Activated B cell treated with CpG ODN at 0.5 μM for 24 hours (primary cell): Measurements from ENCODE around the gene UGT1A5. TPM values are rescaled to one million over a fixed set of nuclear protein-coding genes. Genes with fewer than 3 reads are reported as not detected.

Source experiments
- ATAC-seq: fragments of 200-7000 bp; cut with Tn5 transposase; one replicate; pipeline ENCODE4 v1.10.0; 2021; ENCODE audit warnings: low read depth, mild to moderate bottlenecking, moderate library complexity
- CTCF ChIA-PET: fragments of 350-600 bp; sonication (Branson Sonifier 250); formaldehyde crosslinking; loops from one replicate; lab custom pipeline; 2021; ENCODE audit warnings: antibody characterized with exemption; lab: Charles Lee
- POLR2A ChIA-PET: fragments of 350-600 bp; sonication (Branson Sonifier 250); formaldehyde crosslinking; loops from one replicate; lab custom pipeline; 2021; ENCODE audit warnings: antibody characterized with exemption; lab: Charles Lee
- DNase-seq: peaks from one replicate; pipeline ENCODE4 v3.0.0; 2022
- H3K27ac Mint-ChIP-seq: one replicate; pipeline ENCODE4 v1.8.0; 2020; ENCODE audit warnings: mixed read lengths
- H3K27me3 Mint-ChIP-seq: one replicate; pipeline ENCODE4 v1.8.0; 2021; ENCODE audit warnings: mixed read lengths
- H3K36me3 Mint-ChIP-seq: one replicate; pipeline ENCODE4 v1.8.0; 2021; ENCODE audit warnings: low read depth, mixed read lengths
- H3K4me1 Mint-ChIP-seq: one replicate; pipeline ENCODE4 v1.8.0; 2021; ENCODE audit warnings: mixed read lengths
- H3K4me3 Mint-ChIP-seq: one replicate; pipeline ENCODE4 v1.8.0; 2020; ENCODE audit warnings: mild to moderate bottlenecking, mixed read lengths
- H3K9me3 Mint-ChIP-seq: one replicate; pipeline ENCODE4 v1.8.0; 2020; ENCODE audit warnings: mixed read lengths
- intact Hi-C: fragments of 100-400 bp; cut with micrococcal nuclease; formaldehyde crosslinking; loops from one replicate; pipeline ENCODE4 v1.15.1; 2024
- total RNA-seq: library from RNA; stranded (reverse); gene quantifications from 2 replicates; pipeline ENCODE4 v1.2.3, GENCODE V29; 2022
- TF ChIP-seq, protein P1 (sequence below): fragments of 200-600 bp; IDR thresholded peaks from one replicate; pipeline ENCODE4 v1.8.0; 2022; ENCODE audit warnings: antibody characterized with exemption, mild to moderate bottlenecking

Gene UGT1A5
- total RNA-seq, 1 donor from 2014 or later: not detected

DNA sequence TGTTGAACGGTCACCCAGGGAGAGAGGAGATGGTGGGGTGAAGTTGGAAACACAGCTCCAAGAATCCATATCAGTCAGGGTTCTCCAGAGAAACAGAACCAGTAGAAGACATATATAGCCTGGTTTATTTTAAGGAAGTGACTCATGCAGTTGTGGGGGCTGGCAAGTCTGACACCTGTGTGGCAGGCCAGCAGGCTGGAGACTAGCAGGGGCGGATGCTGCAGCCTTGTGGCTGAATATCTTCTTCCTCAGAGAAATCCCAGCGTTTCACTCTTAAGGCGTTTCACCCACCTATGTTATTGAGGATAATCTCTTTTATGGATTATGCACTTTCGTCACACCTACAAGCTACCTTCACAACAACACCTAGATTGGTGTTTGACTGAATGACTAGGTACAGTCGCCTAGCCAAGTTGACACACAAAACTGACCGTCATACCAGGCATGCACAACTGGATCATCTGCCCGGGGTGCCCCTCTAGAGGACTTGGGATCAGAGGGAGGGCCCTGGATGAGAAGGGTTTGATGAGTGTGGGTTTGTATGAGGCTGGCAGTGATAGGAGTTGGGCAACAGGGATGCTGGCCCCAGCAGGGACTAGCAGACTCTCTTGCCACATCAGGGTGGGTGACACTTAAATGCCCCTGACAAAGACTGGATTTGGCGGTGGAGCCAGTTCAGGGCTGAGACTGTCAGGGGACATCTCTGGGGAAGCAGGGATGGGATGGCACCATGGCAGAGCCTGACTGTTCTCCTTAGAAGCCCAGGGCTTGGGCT, 88.8 kb downstream of the UGT1A5 start:
- DNase-seq: no peak
- TF ChIP-seq, protein P1, sequence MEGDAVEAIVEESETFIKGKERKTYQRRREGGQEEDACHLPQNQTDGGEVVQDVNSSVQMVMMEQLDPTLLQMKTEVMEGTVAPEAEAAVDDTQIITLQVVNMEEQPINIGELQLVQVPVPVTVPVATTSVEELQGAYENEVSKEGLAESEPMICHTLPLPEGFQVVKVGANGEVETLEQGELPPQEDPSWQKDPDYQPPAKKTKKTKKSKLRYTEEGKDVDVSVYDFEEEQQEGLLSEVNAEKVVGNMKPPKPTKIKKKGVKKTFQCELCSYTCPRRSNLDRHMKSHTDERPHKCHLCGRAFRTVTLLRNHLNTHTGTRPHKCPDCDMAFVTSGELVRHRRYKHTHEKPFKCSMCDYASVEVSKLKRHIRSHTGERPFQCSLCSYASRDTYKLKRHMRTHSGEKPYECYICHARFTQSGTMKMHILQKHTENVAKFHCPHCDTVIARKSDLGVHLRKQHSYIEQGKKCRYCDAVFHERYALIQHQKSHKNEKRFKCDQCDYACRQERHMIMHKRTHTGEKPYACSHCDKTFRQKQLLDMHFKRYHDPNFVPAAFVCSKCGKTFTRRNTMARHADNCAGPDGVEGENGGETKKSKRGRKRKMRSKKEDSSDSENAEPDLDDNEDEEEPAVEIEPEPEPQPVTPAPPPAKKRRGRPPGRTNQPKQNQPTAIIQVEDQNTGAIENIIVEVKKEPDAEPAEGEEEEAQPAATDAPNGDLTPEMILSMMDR: no peak
- Mint-ChIP-seq H3K27me3 (peaks cover 16% of the 10 kb centered on the region), H3K36me3 (no peaks in the 10 kb centered on the region), H3K4me3 (no peak overlapping the region), H3K27ac (no peak overlapping the region), H3K9me3 (peaks cover 2% of the 10 kb centered on the region), H3K4me1 (no peaks in the 10 kb centered on the region)
- no peak for ATAC-seq
- CTCF ChIA-PET: no interaction called here
- POLR2A ChIA-PET: no interaction called here
- intact Hi-C loops: no loop called here

DNA sequence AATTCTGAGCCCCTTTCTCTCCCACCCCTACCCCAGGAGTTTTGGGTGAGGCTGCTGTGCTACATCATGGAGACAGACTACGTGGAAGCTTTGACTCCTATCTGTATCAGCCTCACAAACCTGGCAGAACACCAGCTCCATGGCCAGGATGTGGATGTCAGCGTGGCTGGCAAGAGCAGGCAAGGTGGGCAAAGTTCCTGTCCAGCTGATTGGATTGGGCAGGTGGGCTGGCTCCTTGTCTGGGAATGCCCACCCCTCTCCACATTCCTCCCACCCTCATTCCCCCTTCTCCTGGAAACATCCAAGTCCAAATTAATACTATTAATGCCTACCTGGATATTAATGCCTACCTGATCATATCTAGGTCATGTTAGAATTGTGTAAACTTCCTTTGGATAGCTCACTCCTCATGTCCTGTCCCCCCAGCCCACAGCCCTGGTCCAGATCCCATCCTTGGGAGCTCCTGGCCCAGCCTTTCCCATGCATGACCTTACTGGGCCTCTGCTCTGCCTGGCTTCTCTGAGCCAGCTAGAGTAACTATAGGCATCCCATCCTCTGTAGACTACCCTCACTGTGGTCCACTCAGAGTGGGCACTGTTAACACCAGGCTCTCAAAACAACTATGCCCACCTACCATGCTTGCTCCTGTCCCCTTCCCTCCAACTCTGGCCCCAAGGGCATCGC, 89.6 kb downstream of the UGT1A5 start:
- peaks cover 2% of the 10 kb centered on the region for H3K9me3 Mint-ChIP-seq
- H3K4me3 Mint-ChIP-seq: no peak overlapping the region
- H3K27ac Mint-ChIP-seq: no peak overlapping the region
- no peak for ATAC-seq
- DNase-seq: no peak
- H3K36me3 Mint-ChIP-seq: no peaks in the 10 kb centered on the region
- ChIA-PET CTCF (no interaction called here), POLR2A (no interaction called here)
- no peaks in the 10 kb centered on the region for H3K4me1 Mint-ChIP-seq
- TF ChIP-seq, protein P1: no peak
- intact Hi-C loops: no loop called here
- peaks cover 16% of the 10 kb centered on the region for H3K27me3 Mint-ChIP-seq

DNA sequence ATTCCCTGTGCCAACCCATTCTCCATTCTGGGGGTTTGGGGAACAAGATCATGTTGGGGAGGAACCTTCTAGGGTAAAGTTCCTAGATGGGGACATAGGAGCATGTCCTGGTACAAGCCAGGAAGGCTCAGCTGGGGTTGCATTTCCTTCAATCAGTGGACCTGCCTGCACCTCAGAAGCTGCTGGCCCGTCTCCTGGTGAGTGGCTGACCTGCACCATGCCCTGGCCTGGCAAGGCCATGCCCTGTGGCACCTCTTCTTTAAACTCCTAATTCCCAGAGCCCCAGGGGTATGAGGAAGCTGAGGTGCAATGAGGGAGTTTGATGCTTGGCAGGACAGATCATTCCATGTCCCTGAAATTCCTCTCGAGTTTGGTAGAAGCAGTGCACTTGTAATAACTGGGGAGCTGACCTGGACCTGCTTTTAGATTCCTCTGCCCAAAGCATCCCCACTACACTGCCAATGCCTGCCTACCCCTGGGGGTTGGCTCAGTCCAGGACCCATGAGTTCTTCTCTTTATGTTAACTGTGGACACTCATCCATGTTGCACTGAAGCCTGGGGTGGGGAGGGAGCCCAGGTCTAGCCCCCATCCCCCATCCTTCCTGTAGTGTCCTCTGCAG, 90.7 kb downstream of the UGT1A5 start:
- Mint-ChIP-seq H3K4me1 (no peaks in the 10 kb centered on the region), H3K27ac (no peak overlapping the region), H3K36me3 (no peaks in the 10 kb centered on the region), H3K27me3 (peaks cover 16% of the 10 kb centered on the region), H3K4me3 (no peak overlapping the region), H3K9me3 (peaks cover 2% of the 10 kb centered on the region)
- DNase-seq: no peak
- TF ChIP-seq, protein P1: no peak
- ChIA-PET POLR2A (no interaction called here), CTCF (no interaction called here)
- intact Hi-C loops: no loop called here
- ATAC-seq: no peak

DNA sequence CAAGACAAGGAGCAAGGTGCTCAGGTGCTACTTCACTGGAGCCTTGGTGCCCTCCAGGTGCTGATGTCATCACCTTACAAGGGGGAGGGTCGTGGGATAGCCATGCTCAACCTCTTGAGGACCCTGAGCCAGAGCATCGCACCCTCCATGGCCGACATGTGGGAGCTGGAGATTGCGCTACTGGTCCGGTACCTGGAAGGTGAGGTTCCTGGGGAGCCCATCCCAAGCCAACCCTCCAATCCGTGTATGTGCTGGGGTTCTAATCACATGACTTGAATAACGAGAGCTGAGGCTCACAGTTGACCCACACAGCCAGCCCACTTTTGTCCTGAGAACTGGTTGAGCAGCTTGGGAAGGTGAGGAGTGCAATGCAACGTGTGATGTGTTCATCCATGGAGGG, 91.3 kb downstream of the UGT1A5 start:
- DNase-seq (no peak), ATAC-seq (no peak)
- intact Hi-C loops: no loop called here
- H3K4me1 Mint-ChIP-seq: no peaks in the 10 kb centered on the region
- ChIA-PET CTCF (no interaction called here), POLR2A (no interaction called here)
- no peak overlapping the region for H3K27ac Mint-ChIP-seq
- peaks cover 2% of the 10 kb centered on the region for H3K9me3 Mint-ChIP-seq
- no peaks in the 10 kb centered on the region for H3K36me3 Mint-ChIP-seq
- peaks cover 16% of the 10 kb centered on the region for H3K27me3 Mint-ChIP-seq
- TF ChIP-seq, protein P1: no peak
- no peak overlapping the region for H3K4me3 Mint-ChIP-seq

DNA sequence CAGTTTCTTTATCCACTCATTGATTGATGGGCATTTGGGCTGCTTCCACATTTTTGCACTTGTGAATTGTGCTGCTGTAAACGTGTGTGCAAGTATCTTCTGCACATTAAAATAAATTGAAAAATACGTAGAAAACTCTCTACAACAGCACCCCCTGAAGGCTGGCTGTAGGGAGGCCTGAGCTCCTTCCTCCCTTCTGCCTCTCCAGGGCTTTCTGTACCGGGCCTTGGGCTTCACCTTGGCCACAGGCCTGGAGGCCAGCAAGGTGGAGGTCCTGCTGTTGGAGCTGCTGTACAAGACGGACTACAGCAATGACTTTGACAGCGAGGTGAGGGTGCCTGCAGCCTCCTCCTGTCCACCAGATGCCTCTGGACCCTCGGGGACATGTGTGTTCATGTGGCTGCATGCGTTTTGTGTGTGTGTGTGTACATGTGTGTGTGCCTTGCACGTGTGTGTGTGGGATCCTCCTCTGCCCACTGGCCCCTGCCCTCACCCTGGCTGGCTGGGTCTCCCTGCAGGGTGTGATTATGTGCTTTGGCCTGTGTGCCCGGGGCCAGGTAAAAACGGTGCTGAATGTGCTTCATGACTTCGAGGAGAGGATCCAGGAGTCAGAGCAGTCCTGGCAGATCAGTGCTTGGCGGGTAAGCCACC, 94.6 kb downstream of the UGT1A5 start:
- DNase-seq: no peak
- intact Hi-C loops: no loop called here

More for the DNA sequence above, 94.6 kb downstream of the UGT1A5 start:
- ChIA-PET POLR2A (no interaction called here), CTCF (no interaction called here)
- Mint-ChIP-seq H3K36me3 (no peaks in the 10 kb centered on the region), H3K4me3 (no peak overlapping the region), H3K4me1 (no peaks in the 10 kb centered on the region), H3K27ac (no peak overlapping the region), H3K9me3 (no peaks in the 10 kb centered on the region), H3K27me3 (peaks cover 17% of the 10 kb centered on the region)
- TF ChIP-seq, protein P1: no peak
- no peak for ATAC-seq
